Natural killer cell (primary cell): ENCODE results near the gene CMBL. TPM values are rescaled to one million over a fixed set of nuclear protein-coding genes. Genes with fewer than 3 reads are reported as not detected.

Source experiments
- ATAC-seq, 3 donors: fragments of 150-1000 bp in 2 of 3; fragments of 200-7000 bp in 1 of 3; cut with Tn5 transposase; 1 replicate in 1 of 3; 2 replicates in 2 of 3; pipeline ENCODE4 v1.10.0; 2021; ENCODE audit warnings: mild to moderate bottlenecking in 2 of 3, moderate library complexity in 2 of 3
- DNase-seq, 2 donors: peaks; one replicate each; pipeline versions ENCODE4 v3.0.0 to v3.0.0-alpha.2; 2013 to 2021; ENCODE audit warnings: mixed read lengths in 1 of 2
- H3K27ac ChIP-seq: one replicate; pipeline ENCODE4 v1.5.1; 2013; ENCODE audit warnings: mild to moderate bottlenecking, low read length
- H3K27me3 ChIP-seq: one replicate; pipeline ENCODE4 v1.6.1; 2013; ENCODE audit warnings: low read length; ENCODE audit not compliant: control insufficient read depth, insufficient read depth
- H3K36me3 ChIP-seq: one replicate; pipeline ENCODE4 v1.6.1; 2013; ENCODE audit warnings: low read length; ENCODE audit not compliant: control insufficient read depth, insufficient read depth
- H3K4me1 ChIP-seq: one replicate; pipeline ENCODE4 v1.6.1; 2013; ENCODE audit warnings: low read length; ENCODE audit not compliant: control insufficient read depth, insufficient read depth
- H3K4me3 ChIP-seq: one replicate; pipeline ENCODE4 v1.5.1; 2013; ENCODE audit warnings: low read length
- H3K9me3 ChIP-seq: one replicate; pipeline ENCODE4 v1.6.1; 2013; ENCODE audit warnings: low read length; ENCODE audit not compliant: control insufficient read depth, insufficient read depth
- H3K27ac Mint-ChIP-seq, 2 donors: one replicate each; pipeline ENCODE4 v1.8.0; 2022; ENCODE audit warnings: mild to moderate bottlenecking in 2 of 2, mixed read lengths in 2 of 2, moderate library complexity in 1 of 2
- H3K27me3 Mint-ChIP-seq, 2 donors: one replicate each; pipeline ENCODE4 v1.8.0; 2022; ENCODE audit warnings: low read depth in 2 of 2, mixed read lengths in 2 of 2
- H3K36me3 Mint-ChIP-seq: one replicate; pipeline ENCODE4 v1.8.0; 2022; ENCODE audit warnings: mixed read lengths
- H3K4me1 Mint-ChIP-seq, 2 donors: one replicate each; pipeline ENCODE4 v1.8.0; 2022; ENCODE audit warnings: mixed read lengths in 2 of 2
- H3K4me3 Mint-ChIP-seq: one replicate; pipeline ENCODE4 v1.8.0; 2022; ENCODE audit warnings: mild to moderate bottlenecking, moderate library complexity, mixed read lengths
- H3K9me3 Mint-ChIP-seq, 2 donors: one replicate each; pipeline ENCODE4 v1.8.0; 2022; ENCODE audit warnings: mixed read lengths in 2 of 2
- WGBS: methylation state at CpG from one replicate; pipeline ENCODE4 v1.1.7; 2013; ENCODE audit warnings: missing lambda C conversion rate; ENCODE audit not compliant: insufficient coverage; 5-methylcytosine and 5-hydroxymethylcytosine counted together
- intact Hi-C: fragments of 100-400 bp; cut with micrococcal nuclease; formaldehyde crosslinking; loops from one replicate; pipeline ENCODE4 v1.14.2; 2022
- total RNA-seq, 4 donors: library from RNA; stranded (reverse); fragments of 120-200 nt in 1 of 4; gene quantifications; one replicate each; pipeline versions ENCODE4 v1.2.3 to v1.2.4, GENCODE V29; 2013 to 2022
- TF ChIP-seq, protein P1 (sequence below): fragments of 200-600 bp; IDR thresholded peaks from one replicate; pipeline ENCODE4 v1.8.0; 2022; ENCODE audit warnings: antibody characterized with exemption

Gene CMBL
- total RNA-seq, 3 donors from 2014 or later (not counting 1 experiment from before 2014, with no cell fraction given) = 0.45 to 1.0 TPM; not detected in 1

DNA sequence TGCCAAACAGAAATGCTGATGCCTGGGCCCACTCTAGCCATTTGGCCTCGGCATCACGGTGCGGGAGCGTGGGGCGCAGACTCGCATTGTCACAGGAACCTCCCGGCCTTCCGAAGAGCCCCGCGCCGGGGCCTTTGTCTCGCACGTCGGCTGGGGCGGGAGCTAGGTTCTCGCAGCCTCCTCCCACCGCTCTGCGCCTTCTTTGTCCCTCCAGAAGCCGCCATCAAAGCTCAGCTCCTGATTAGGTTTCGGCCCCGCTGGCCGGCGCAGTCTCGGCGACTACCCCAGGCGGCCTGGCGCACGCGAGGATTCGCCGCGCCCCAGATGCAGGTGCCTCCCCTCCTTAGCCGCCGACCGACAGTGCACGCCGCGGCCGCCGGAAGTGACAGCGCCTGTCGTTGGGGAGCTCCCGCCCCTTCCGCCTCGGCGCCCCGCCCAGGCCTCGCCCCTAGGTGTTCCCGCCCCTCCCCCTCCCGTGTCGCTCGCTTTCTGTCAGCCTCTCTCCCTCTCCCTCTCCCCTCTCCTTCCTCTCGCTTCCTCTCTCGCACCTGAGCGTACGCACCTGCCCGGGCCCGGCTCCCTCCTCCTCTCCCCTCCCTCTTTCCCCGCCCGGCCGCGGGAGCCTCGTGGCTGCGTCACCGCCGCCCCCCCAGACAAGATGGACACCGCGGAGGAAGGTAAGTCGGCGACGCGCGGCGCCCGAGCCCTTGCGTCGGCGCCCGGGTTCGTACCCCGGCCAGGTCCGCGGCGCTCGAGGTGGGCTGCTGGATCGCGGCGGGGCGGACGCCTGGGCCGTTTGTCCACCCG, 45.7 kb upstream of the CMBL start, which contains the start of gene MARCHF6:
MARCHF6 (plus strand) TSS at position 455 of the 807 bp plus-strand sequence; CDS start at position 659, 204 bp downstream.
- Mint-ChIP-seq H3K4me1 (peaks cover 31 to 41% of the 10 kb centered on the region in 2 donors), H3K27ac (peak within 1 kb of the TSS; percentile 97 to 98), H3K4me3 (peak within 1 kb of the TSS; percentile 100), H3K9me3 (no peaks in the 10 kb centered on the region), H3K27me3 (no peaks in the 10 kb centered on the region), H3K36me3 (peaks cover 7% of the 10 kb centered on the region)
- 0% methylated on average over 92 of the region's 92 CpGs for WGBS
- ATAC-seq (peak; percentile 86 to 96 (median 90)), DNase-seq (peak; percentile 91 to 98)
- H3K27me3 ChIP-seq = no peaks in the 10 kb centered on the region
- intact Hi-C loops = loop anchor here (1.0 to 5.0 kb wide), 3 partner anchors 23 to 103 kb away; partner anchors contain the start of genes CCT5 and ROPN1L
- TF ChIP-seq, protein P1, sequence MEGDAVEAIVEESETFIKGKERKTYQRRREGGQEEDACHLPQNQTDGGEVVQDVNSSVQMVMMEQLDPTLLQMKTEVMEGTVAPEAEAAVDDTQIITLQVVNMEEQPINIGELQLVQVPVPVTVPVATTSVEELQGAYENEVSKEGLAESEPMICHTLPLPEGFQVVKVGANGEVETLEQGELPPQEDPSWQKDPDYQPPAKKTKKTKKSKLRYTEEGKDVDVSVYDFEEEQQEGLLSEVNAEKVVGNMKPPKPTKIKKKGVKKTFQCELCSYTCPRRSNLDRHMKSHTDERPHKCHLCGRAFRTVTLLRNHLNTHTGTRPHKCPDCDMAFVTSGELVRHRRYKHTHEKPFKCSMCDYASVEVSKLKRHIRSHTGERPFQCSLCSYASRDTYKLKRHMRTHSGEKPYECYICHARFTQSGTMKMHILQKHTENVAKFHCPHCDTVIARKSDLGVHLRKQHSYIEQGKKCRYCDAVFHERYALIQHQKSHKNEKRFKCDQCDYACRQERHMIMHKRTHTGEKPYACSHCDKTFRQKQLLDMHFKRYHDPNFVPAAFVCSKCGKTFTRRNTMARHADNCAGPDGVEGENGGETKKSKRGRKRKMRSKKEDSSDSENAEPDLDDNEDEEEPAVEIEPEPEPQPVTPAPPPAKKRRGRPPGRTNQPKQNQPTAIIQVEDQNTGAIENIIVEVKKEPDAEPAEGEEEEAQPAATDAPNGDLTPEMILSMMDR = no peak
- H3K27ac ChIP-seq = peak within 1 kb of the TSS; percentile 96
- peak within 1 kb of the TSS; percentile 89 for H3K4me3 ChIP-seq
- no peaks in the 10 kb centered on the region for H3K9me3 ChIP-seq
- H3K36me3 ChIP-seq = no peaks in the 10 kb centered on the region
- peaks cover 11% of the 10 kb centered on the region for H3K4me1 ChIP-seq

- H3K27ac ChIP-seq = peak overlapping the region; percentile 96
- intact Hi-C loops = loop anchor here (1.0 to 5.0 kb wide), 2 partner anchors 90 to 102 kb away; partner anchors contain the start of genes CCT5 and ROPN1L
- no peaks in the 10 kb centered on the region for H3K9me3 Mint-ChIP-seq
- WGBS = 19% methylated on average over 11 of the region's 19 CpGs
- no peaks in the 10 kb centered on the region for H3K36me3 ChIP-seq
- DNase-seq (no peak), ATAC-seq (no peak)
- H3K4me3 Mint-ChIP-seq = peak overlapping the region; percentile 92
- H3K27me3 Mint-ChIP-seq = no peaks in the 10 kb centered on the region
- peak overlapping the region; percentile 89 for H3K4me3 ChIP-seq
- H3K4me1 ChIP-seq = peaks cover 8% of the 10 kb centered on the region
- H3K36me3 Mint-ChIP-seq = peaks cover 7% of the 10 kb centered on the region
- peaks cover 24 to 34% of the 10 kb centered on the region in 2 donors for H3K4me1 Mint-ChIP-seq
- TF ChIP-seq, protein P1 = no peak
- H3K9me3 ChIP-seq = no peaks in the 10 kb centered on the region
- peak overlapping the region; percentile 97 to 98 for H3K27ac Mint-ChIP-seq
- no peaks in the 10 kb centered on the region for H3K27me3 ChIP-seq
Measured at GRCh38 chr5:10352430-10353240, 44.9 kb upstream of the CMBL start.

GRCh38 chr5:10351919-10352318, 44.2 kb upstream of the CMBL start:
- no peak for DNase-seq
- Mint-ChIP-seq H3K27me3 (no peaks in the 10 kb centered on the region), H3K36me3 (peaks cover 7% of the 10 kb centered on the region), H3K4me3 (peak overlapping the region; percentile 92), H3K9me3 (no peaks in the 10 kb centered on the region), H3K27ac (peak overlapping the region; percentile 97 to 98), H3K4me1 (peaks cover 19 to 31% of the 10 kb centered on the region in 2 donors)
- Histone ChIP-seq H3K9me3 (no peaks in the 10 kb centered on the region), H3K27ac (no peak overlapping the region), H3K4me3 (no peak overlapping the region), H3K4me1 (peaks cover 8% of the 10 kb centered on the region), H3K27me3 (no peaks in the 10 kb centered on the region), H3K36me3 (no peaks in the 10 kb centered on the region)
- ATAC-seq = no peak
- WGBS = 98% methylated on average over 8 of the region's 8 CpGs
- intact Hi-C loops = loop anchor here (5.0 kb wide), 1 partner anchor 90 kb away; the partner anchor contains the start of gene ROPN1L
- TF ChIP-seq, protein P1 = no peak
